Mucosa of stomach (tissue), 1 donor: ENCODE measurements around the gene TSPEAR.
"Not testable (repeated sequence)": the region's sequence is repeated elsewhere in the genome, so short reads cannot be mapped to it uniquely, and the experiment has no call there.

Source experiments
- H3K27me3 ChIP-seq: one replicate; pipeline ENCODE4 v1.7.0; 2013; ENCODE audit warnings: mild to moderate bottlenecking, low read length; ENCODE audit not compliant: control insufficient read depth, insufficient read depth
- H3K36me3 ChIP-seq: one replicate; pipeline ENCODE4 v1.7.0; 2013; ENCODE audit warnings: low read length; ENCODE audit not compliant: control insufficient read depth, insufficient read depth
- H3K4me1 ChIP-seq: one replicate; pipeline ENCODE4 v1.7.0; 2013; ENCODE audit warnings: mild to moderate bottlenecking, low read length; ENCODE audit not compliant: control insufficient read depth, insufficient read depth
- H3K4me3 ChIP-seq: one replicate; pipeline ENCODE4 v1.7.0; 2013; ENCODE audit warnings: low read length
- H3K9ac ChIP-seq: one replicate; pipeline ENCODE4 v1.7.0; 2013; ENCODE audit warnings: mild to moderate bottlenecking, low read length, moderate library complexity
- H3K9me3 ChIP-seq: one replicate; pipeline ENCODE4 v1.7.0; 2013; ENCODE audit warnings: mild to moderate bottlenecking, low read length, moderate library complexity; ENCODE audit not compliant: control insufficient read depth
- donor health status: Pancreatic carcinoma.

The TSPEAR gene

GRCh38 chr21:44684077-44684476 is 27.3 kb downstream of the TSPEAR start:
- no peaks in the 10 kb centered on the region for H3K36me3 ChIP-seq
- H3K9me3 ChIP-seq = no peaks in the 10 kb centered on the region
- H3K4me1 ChIP-seq = no peaks in the 10 kb centered on the region
- no peak overlapping the region for H3K4me3 ChIP-seq
- H3K27me3 ChIP-seq = peaks cover 20% of the 10 kb centered on the region
- H3K9ac ChIP-seq = no peak overlapping the region

- no peak overlapping the region for H3K4me3 ChIP-seq
- peaks cover 17% of the 10 kb centered on the region for H3K27me3 ChIP-seq
- H3K4me1 ChIP-seq = no peaks in the 10 kb centered on the region
- H3K9me3 ChIP-seq = no peaks in the 10 kb centered on the region
- H3K9ac ChIP-seq = no peak overlapping the region
- no peaks in the 10 kb centered on the region for H3K36me3 ChIP-seq
Measured at GRCh38 chr21:44682580-44683151, 28.7 kb downstream of the TSPEAR start.

GRCh38 chr21:44681861-44682579 is 29.4 kb downstream of the TSPEAR start, which contains the start of gene KRTAP12-1:
Gene KRTAP12-1, minus strand, starts transcription at chr21:44682163. Its CDS starts 40 bp downstream, at chr21:44682123.
- Histone ChIP-seq H3K4me1 (no peaks in the 10 kb centered on the region), H3K36me3 (no peaks in the 10 kb centered on the region), H3K27me3 (peaks cover 11% of the 10 kb centered on the region), H3K9me3 (no peaks in the 10 kb centered on the region), H3K9ac (no peak within 1 kb of the TSS), H3K4me3 (no peak within 1 kb of the TSS)

- Histone ChIP-seq H3K9ac (no peak overlapping the region), H3K36me3 (no peaks in the 10 kb centered on the region), H3K27me3 (peaks cover 3% of the 10 kb centered on the region), H3K4me1 (no peaks in the 10 kb centered on the region), H3K9me3 (no peaks in the 10 kb centered on the region), H3K4me3 (no peak overlapping the region)
Measured at GRCh38 chr21:44681152-44681551, 30.2 kb downstream of the TSPEAR start.

GRCh38 chr21:44677881-44678280 is 33.5 kb downstream of the TSPEAR start:
- Histone ChIP-seq H3K9ac (no peak overlapping the region), H3K4me1 (no peaks in the 10 kb centered on the region), H3K27me3 (no peaks in the 10 kb centered on the region), H3K4me3 (no peak overlapping the region), H3K9me3 (no peaks in the 10 kb centered on the region), H3K36me3 (no peaks in the 10 kb centered on the region)

- H3K36me3 ChIP-seq = no peaks in the 10 kb centered on the region
- H3K4me1 ChIP-seq = no peaks in the 10 kb centered on the region
- H3K27me3 ChIP-seq = no peaks in the 10 kb centered on the region
- no peaks in the 10 kb centered on the region for H3K9me3 ChIP-seq
- no peak overlapping the region for H3K4me3 ChIP-seq
- no peak overlapping the region for H3K9ac ChIP-seq
Measured at GRCh38 chr21:44671911-44672310, 39.5 kb downstream of the TSPEAR start.

GRCh38 chr21:44670642-44671432 is 40.5 kb downstream of the TSPEAR start:
- no peaks in the 10 kb centered on the region for H3K4me1 ChIP-seq
- no peak overlapping the region for H3K9ac ChIP-seq
- no peaks in the 10 kb centered on the region for H3K9me3 ChIP-seq
- no peak overlapping the region for H3K4me3 ChIP-seq
- no peaks in the 10 kb centered on the region for H3K27me3 ChIP-seq
- no peaks in the 10 kb centered on the region for H3K36me3 ChIP-seq

GRCh38 chr21:44667612-44668011 is 43.8 kb downstream of the TSPEAR start:
- Histone ChIP-seq H3K9me3 (no peaks in the 10 kb centered on the region), H3K4me1 (no peaks in the 10 kb centered on the region), H3K27me3 (no peaks in the 10 kb centered on the region), H3K36me3 (no peaks in the 10 kb centered on the region), H3K4me3 (no peak overlapping the region), H3K9ac (no peak overlapping the region)

GRCh38 chr21:44666401-44667320 is 44.7 kb downstream of the TSPEAR start, which contains the start of gene KRTAP12-2:
Gene KRTAP12-2, minus strand, starts transcription at chr21:44666927. Its CDS starts 41 bp downstream, at chr21:44666886.
- Histone ChIP-seq H3K9me3 (no peaks in the 10 kb centered on the region), H3K27me3 (no peaks in the 10 kb centered on the region), H3K36me3 (no peaks in the 10 kb centered on the region), H3K9ac (no peak within 1 kb of the TSS), H3K4me3 (no peak within 1 kb of the TSS), H3K4me1 (no peaks in the 10 kb centered on the region)

GRCh38 chr21:44664691-44665090 is 46.7 kb downstream of the TSPEAR start:
- H3K36me3 ChIP-seq = no peaks in the 10 kb centered on the region

GRCh38 chr21:44661567-44661966 is 49.8 kb downstream of the TSPEAR start:
- not testable (repeated sequence) for H3K27me3 ChIP-seq

More at GRCh38 chr21:44664691-44665090, 46.7 kb downstream of the TSPEAR start:
- H3K27me3 ChIP-seq = no peaks in the 10 kb centered on the region
- no peak overlapping the region for H3K9ac ChIP-seq
- H3K9me3 ChIP-seq = no peaks in the 10 kb centered on the region
- H3K4me3 ChIP-seq = no peak overlapping the region
- no peaks in the 10 kb centered on the region for H3K4me1 ChIP-seq

More at GRCh38 chr21:44661567-44661966, 49.8 kb downstream of the TSPEAR start:
- not testable (repeated sequence) for H3K4me1 ChIP-seq, H3K9me3 ChIP-seq, H3K4me3 ChIP-seq, H3K36me3 ChIP-seq, H3K9ac ChIP-seq
